GM18907 (cell line): ENCODE measurements around the gene NPIPA1.
A peak's percentile ranks its signal among the peaks of the same experiment; 100 is the strongest.
"Not testable (repeated sequence)": the region's sequence is repeated elsewhere in the genome, so short reads cannot be mapped to it uniquely, and the experiment has no call there.

Experiments
- ATAC-seq: cut with Tn5 transposase; IDR thresholded peaks from one replicate; pipeline ENCODE4 v1.9.1; 2021; ENCODE audit warnings: mild to moderate bottlenecking, moderate library complexity; ENCODE audit not compliant: unreplicated experiment

Gene NPIPA1

DNA sequence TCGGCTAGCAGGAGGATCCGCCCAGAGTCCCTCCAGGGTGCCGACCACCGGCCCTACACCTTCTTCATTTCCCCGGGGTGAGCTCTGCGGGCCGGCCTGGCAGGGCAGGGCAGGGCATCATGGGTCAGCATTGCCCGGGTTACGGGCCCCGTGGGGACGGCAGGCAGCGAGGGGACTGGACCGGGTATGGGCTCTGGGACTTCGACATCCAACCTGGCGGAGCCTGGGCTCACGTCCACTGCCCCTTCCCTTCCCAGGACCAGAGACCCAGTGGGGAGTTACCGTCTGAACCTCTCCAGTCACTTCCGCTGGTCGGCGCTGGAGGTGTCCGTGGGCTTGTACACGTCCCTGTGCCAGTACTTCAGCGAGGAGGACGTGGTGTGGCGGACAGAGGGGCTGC lies 7.0 kb upstream of the NPIPA1 start:
- not testable (repeated sequence) for ATAC-seq

GRCh38 chr16:14930971-14931370 lies 6.3 kb upstream of the NPIPA1 start:
- ATAC-seq = not testable (repeated sequence)

GRCh38 chr16:14932581-14933375 lies 4.5 kb upstream of the NPIPA1 start:
- not testable (repeated sequence) for ATAC-seq

DNA sequence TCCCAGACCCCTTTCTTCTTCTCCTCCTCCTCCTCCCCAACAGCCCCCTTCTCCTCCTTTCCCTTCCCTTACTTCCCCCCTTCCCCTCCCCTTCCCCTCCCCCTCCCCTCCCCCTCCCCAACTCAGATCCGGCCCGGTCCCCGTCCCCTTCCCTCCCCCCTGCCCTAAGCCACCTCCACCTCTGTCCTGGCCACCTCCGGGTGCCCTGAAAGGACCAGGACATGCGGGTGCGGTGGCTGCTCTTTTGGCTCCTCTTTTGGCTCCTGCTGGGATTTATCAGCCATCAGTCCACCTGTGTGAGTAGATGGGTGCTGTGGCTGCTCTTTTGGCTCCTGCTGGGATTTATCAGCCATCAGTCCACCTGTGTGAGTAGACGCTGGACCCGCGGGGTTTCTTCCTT lies 751 bp downstream of the NPIPA1 start:
- not testable (repeated sequence) for ATAC-seq

GRCh38 chr16:14942686-14943085 lies 5.4 kb downstream of the NPIPA1 start:
- ATAC-seq = not testable (repeated sequence)

DNA sequence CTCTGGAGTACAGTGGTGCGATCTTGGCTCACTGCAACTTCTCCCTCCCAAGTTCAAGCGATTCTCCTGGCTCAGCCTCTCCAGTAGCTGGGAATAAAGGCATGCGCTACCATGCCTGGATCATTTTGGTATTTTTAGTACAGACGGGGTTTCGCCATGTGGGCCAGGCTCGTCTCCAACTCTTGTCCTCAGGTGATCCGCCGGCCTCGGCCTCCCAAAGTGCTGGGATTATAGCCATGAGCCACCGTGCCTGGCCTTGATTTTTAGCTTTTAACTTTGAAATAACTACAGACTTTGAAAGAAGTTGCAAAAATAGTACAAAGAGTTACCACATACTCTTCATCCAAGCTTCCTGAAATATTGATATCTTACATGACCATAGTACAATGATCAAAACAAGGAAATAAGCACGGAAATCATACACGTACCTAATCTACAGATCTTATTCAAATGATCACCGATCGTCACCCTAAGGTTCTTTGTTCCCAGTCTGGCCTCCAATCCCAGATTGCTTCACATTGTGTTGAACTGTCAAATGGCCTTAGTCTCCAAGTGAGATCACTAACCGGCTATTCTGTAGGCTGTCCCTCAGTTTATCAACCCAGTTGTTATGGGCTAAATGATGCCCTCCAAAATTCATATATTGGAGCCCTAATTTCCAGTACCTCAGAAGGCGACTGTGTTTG lies 18.4 kb downstream of the NPIPA1 start:
- no peak for ATAC-seq

DNA sequence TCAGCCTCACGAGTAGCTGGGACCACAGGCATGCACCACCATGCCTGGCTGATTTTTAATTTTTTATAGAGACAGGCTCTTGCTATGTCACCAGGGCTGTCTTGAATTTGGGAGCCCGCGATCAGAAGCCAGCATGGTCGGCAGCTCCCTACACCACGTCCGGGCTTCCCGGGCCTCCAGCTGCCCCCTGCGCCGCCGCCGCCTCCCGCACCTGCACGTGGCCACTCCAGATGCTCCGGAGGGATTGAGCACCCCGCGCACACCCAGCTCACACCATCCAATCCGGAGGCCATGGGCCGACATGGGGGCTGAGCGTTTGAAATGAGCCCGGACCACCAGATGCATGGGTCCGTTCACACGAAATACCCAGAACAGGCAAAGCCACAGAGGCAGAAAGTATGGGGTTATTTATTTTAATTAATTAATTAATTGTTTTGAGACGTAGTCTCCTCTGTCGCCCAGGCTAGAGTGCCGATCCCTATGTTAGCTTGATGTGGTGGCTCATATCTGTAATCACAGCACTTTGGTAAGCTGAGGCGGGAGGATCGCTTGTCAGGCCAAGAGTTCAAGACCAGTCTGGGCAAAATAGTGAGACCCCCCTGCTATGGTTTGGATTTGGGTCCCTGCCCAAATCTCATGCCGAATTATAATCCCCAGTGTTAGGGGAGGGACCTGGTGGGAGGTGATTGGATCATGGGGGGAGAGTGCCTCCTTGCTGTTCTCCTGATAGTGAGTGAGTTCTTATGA lies 20.5 kb downstream of the NPIPA1 start:
- ATAC-seq = no peak

DNA sequence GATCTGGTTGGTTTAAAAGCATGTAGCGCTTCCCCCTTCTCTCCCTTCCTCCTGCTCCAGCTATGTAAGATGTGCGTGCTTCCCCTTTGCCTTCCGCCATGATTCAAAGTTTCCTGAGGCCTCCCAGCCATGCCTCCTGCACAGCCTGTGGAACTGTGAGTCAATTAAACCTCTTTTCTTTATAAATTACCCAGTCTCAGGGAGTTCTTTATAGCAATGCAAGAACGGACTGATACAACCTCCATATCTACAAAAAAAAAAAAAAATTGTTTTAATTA lies 21.0 kb downstream of the NPIPA1 start:
- ATAC-seq = no peak

DNA sequence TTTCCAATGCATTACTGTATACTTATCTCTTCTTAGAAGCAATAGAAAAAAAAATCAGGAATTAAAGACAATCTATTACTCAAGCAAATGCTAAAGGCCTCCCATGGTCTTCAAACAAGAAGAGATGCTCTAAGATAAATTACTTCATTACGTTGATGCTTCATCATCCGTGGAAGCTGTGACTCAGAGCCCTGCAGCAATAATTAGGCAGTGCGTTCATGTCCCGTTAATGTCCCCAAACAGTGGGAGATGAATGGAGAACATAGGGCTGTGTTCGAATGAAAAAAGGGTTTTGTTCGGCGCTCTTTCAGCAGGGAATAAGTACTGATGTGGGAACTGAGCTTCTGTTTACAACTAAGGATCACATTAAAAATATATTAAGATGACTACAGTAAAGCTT lies 21.7 kb downstream of the NPIPA1 start:
- ATAC-seq = no peak

- ATAC-seq = no peak
These were observed 24.4 kb downstream of the NPIPA1 start for GRCh38 chr16:14961405-14962186.

DNA sequence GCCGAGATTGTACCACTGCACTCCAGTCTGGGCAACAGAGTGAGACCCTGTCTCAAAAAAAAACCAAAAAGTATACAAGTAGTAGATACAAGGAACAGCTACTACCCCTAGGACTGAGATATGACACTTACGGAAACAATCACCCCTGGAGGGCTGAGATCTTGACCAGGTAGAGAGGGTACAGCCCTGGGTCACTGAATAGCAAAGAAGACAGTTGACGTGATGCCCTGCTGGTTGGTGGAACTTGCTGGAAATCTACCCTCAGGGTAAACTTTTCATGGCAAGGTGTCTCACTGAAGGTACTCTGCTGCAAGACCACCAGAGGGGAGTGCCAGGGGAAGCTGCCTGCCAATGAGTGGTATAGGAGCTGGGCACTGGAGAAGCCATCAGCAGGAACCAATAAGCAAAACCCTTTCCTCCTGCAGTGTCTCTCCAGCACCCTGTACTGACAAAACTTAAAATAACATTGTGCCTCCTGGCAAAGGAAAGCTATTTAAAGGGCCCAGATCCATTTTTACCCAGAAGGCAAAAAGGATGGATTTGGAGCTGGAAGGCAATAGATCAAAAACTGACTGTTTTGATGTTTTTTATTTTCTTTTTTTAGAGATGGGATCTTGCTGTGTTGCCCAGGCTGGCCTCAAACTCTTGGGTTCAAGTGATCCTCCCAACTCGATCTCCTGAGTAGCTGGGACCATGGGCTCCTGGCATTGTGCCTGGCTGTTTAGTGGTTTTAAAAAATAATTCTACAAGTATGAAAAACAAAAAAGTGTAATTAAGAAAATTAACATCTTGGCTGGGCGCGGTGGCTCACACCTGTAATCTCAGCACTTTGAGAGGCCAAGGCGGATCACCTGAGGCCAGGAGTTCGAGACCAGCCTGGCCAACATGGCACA lies 26.3 kb downstream of the NPIPA1 start:
- ATAC-seq = no peak

DNA sequence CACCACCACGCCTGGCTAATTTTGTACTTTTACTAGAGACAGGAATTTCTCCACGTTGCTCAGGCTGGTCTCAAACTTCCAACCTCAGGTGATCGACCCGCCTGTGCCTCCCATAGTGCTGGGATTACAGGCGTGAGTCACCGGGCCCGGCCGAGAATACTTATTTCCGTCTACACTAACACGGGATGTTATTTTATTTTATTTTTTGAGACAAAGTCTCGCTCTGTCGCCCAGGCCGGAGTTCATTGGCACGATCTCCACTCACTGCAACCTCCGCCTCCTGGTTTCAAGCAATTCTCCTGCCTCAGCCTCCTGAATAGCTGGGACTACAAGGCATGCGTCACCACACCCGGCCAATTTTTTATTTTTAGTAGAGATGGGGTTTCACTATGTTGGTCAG lies 28.1 kb downstream of the NPIPA1 start:
- no peak for ATAC-seq

DNA sequence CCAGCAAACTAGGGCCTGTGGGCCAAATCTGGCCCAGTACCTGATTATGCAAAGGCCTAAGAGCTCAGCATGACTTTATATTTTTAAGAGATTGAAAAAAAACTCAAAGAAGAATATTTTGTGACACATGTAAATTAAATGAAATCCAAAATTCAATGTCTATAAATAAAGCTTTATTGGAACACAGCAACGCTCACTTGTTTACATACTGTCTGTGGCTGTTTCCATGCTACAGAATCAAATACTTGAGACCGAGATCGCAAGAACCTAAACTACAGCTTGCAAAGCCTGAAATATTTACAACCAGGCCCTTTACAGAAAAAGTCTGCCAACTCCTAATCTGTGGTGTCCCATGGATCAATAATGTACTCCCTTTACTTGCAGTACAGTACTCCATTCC lies 32.6 kb downstream of the NPIPA1 start:
- not testable (repeated sequence) for ATAC-seq

GRCh38 chr16:14971621-14972228 lies 34.5 kb downstream of the NPIPA1 start:
- ATAC-seq = not testable (repeated sequence)

DNA sequence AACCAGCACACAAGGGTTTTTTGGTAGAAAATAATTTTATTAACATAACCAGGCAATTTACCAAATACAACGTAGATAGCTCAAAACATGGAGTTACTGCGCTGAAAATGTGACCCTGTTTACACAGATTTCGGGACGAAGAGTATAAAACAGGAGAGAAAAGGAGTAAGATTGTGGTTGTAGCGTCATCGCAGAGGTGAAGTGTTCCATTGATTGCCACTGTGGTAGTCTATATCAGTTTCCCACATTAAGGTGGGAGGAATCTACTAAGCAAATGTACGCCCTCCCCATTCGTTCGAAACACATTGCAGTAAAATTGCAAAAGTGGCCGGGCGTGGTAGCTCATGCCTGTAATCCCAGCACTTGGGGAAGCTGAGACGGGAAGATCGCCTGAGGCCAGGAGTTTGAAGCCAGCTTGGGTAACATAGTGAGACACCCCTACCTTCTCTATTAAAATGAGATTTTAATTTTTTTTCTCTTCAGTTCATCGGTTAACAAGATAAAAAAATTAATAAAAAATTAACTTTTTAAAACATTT lies 36.6 kb downstream of the NPIPA1 start:
- not testable (repeated sequence) for ATAC-seq

- ATAC-seq = not testable (repeated sequence)
These were observed 37.0 kb downstream of the NPIPA1 start for GRCh38 chr16:14974331-14974655.

GRCh38 chr16:14974656-14975417 lies 37.6 kb downstream of the NPIPA1 start, which contains the start of gene PDXDC1:
TSS of gene PDXDC1 (plus strand) at chr16:14975026. CDS start at chr16:14975200, 174 bp downstream.
- ATAC-seq = peak; percentile 91

- peak; percentile 15 for ATAC-seq
These were observed 38.4 kb downstream of the NPIPA1 start for GRCh38 chr16:14975418-14976194.
